Gastrocnemius medialis (tissue), 4 donors: ENCODE measurements around the gene NSMCE1.

ENCODE experiments used
- POLR2A ChIP-seq, 2 donors: fragments of 450-650 bp; IDR thresholded peaks; one replicate each; pipeline ENCODE4 v1.6.1; 2017; ENCODE audit warnings: antibody characterized with exemption in 2 of 2, mild to moderate bottlenecking in 2 of 2, moderate library complexity in 2 of 2
- TF ChIP-seq, protein P1 (sequence below), 5 experiments: fragments of 450-650 bp in 3 of 5; fragments of 200-600 bp in 2 of 5; sonication (generic) in 2 of 5; IDR thresholded peaks in 4 of 5; conservative IDR thresholded peaks in 1 of 5; 1 replicate in 4 of 5; 2 replicates in 1 of 5; pipeline ENCODE4 v1.5.1; 2016 to 2019; ENCODE audit warnings: antibody characterized with exemption in 5 of 5, mild to moderate bottlenecking in 3 of 5, moderate library complexity in 3 of 5

GRCh38 chr16:27303256-27304100, 34.9 kb upstream of the NSMCE1 start:
- TF ChIP-seq, protein P1, sequence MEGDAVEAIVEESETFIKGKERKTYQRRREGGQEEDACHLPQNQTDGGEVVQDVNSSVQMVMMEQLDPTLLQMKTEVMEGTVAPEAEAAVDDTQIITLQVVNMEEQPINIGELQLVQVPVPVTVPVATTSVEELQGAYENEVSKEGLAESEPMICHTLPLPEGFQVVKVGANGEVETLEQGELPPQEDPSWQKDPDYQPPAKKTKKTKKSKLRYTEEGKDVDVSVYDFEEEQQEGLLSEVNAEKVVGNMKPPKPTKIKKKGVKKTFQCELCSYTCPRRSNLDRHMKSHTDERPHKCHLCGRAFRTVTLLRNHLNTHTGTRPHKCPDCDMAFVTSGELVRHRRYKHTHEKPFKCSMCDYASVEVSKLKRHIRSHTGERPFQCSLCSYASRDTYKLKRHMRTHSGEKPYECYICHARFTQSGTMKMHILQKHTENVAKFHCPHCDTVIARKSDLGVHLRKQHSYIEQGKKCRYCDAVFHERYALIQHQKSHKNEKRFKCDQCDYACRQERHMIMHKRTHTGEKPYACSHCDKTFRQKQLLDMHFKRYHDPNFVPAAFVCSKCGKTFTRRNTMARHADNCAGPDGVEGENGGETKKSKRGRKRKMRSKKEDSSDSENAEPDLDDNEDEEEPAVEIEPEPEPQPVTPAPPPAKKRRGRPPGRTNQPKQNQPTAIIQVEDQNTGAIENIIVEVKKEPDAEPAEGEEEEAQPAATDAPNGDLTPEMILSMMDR (IDR thresholded peaks at IDR 0.05 in 4 of 5, conservative IDR thresholded peaks at IDR 0.05 in 1 of 5), result no peak
- TF ChIP-seq POLR2A (IDR thresholded peaks at IDR 0.05), result no peak
